GM12892 (cell line): ENCODE data around the gene MVD.

Experiments used
- POLR2A ChIP-seq: IDR thresholded peaks from 2 replicates; pipeline ENCODE4 v1.6.1; 2011; ENCODE audit warnings: low read depth, low read length, control low read depth
- POLR2AphosphoS5 ChIP-seq: IDR thresholded peaks from 2 replicates; pipeline ENCODE4 v1.6.1; 2011; ENCODE audit warnings: low read depth, low read length, control low read depth
- TAF1 ChIP-seq: IDR thresholded peaks from 2 replicates; pipeline ENCODE4 v1.6.1; 2011; ENCODE audit warnings: low read depth, mild to moderate bottlenecking, control low read depth, low read length, borderline replicate concordance

DNA sequence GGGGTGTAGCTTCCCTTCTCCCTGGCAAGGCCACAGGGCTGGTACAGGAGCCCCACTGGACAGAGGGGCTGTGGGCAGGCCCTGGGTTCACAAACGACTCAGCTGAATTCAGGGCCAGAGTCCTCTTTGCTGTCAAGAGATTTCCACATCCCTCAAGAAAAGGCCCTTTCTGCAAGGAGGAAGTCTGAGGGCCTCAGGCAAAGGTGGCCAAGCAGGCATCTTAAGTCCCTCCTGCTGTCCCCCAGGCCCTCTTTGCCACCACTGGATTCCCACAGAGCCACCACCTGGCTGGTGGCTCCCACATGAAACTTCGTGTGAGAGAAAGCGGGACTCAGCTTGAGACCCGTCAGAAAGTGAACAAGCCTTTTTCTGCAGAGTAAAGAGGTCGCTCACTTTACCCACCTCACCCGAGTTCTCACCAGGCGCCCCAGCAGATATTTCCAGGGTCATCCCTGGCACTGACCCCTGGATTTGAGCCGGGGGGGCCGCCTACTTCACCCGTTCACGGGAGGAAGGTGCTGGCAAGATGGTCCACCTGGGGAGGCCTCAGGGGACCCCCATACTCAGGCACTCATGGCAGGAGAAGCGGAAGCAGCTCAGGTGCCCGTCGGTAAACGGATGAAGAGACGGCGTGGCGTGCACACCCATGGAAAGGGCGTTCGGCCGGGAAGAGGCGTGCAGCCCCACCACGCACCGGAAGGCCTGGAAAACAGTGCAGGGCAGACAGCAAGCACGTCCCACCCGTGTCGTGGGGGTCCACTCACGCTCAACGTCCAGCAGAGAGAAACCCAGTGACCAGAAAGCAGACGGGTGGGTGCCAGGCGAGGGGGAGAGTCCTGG is 39.7 kb upstream of the MVD start:
- TF ChIP-seq TAF1 (no peak), POLR2A (no peak), POLR2AphosphoS5 (no peak)
